H1 (cell line): ENCODE results near the gene KLHL2.
"Not testable (repeated sequence)": the region's sequence is repeated elsewhere in the genome, so short reads cannot be mapped to it uniquely, and the experiment has no call there.

Experiments
- FOSL1 ChIP-seq: IDR thresholded peaks from 2 replicates; pipeline ENCODE4 v1.6.1; 2011; ENCODE audit warnings: mild to moderate bottlenecking, low read depth, low read length, moderate library complexity; ENCODE audit not compliant: insufficient read depth
- KDM1A ChIP-seq: fragments of 200-600, 300-600 bp; sonication (generic); IDR thresholded peaks from 2 replicates; pipeline ENCODE4 v1.7.1; 2016; ENCODE audit warnings: mild to moderate bottlenecking, low read length, borderline replicate concordance
- NRF1 ChIP-seq: IDR thresholded peaks from 2 replicates; pipeline ENCODE4 v1.6.1; 2011; ENCODE audit warnings: mild to moderate bottlenecking, low read depth, low read length, improper control_type of control experiment
- POLR2A ChIP-seq, 2 experiments: IDR thresholded peaks; 1 replicate in 1 of 2; 2 replicates in 1 of 2; pipeline ENCODE4 v1.6.1; 2011; ENCODE audit warnings: low read depth in 2 of 2, low read length in 2 of 2, mild to moderate bottlenecking in 2 of 2; ENCODE audit errors: control extremely low read depth in 1 of 2
- RAD21 ChIP-seq, 2 experiments: IDR thresholded peaks in 1 of 2; conservative IDR thresholded peaks in 1 of 2; 2 replicates each; pipeline ENCODE4 v1.6.1; 2011; ENCODE audit warnings: low read depth in 2 of 2, low read length in 2 of 2, improper control_type of control experiment in 1 of 2, inconsistent platforms in 1 of 2, mild to moderate bottlenecking in 1 of 2, moderate library complexity in 1 of 2
- RBBP5 ChIP-seq: IDR thresholded peaks from 2 replicates; pipeline ENCODE4 v1.7.1; 2012; ENCODE audit warnings: low read depth, mild to moderate bottlenecking, inconsistent platforms, low read length, moderate library complexity, borderline replicate concordance
- SIRT6 ChIP-seq: IDR thresholded peaks from one replicate; pipeline ENCODE4 v1.7.1; 2012; ENCODE audit warnings: low read length, inconsistent platforms
- TAF7 ChIP-seq: optimal IDR thresholded peaks from 2 replicates; pipeline ENCODE3; 2011; ENCODE audit warnings: low read depth, mild to moderate bottlenecking, inconsistent platforms, low read length, moderate library complexity, borderline replicate concordance
- TEAD4 ChIP-seq: IDR thresholded peaks from 2 replicates; pipeline ENCODE4 v1.6.1; 2012; ENCODE audit warnings: low read depth, low read length, inconsistent platforms, mixed read lengths
- TF ChIP-seq, protein P1 (sequence below), 3 experiments: IDR thresholded peaks; 1 replicate in 2 of 3; 2 replicates in 1 of 3; pipeline versions ENCODE4 v1.5.1 to v1.6.1; 2011; ENCODE audit warnings: low read length in 3 of 3, mild to moderate bottlenecking in 3 of 3, inconsistent platforms in 2 of 3, low read depth in 1 of 3, moderate library complexity in 1 of 3; ENCODE audit not compliant: insufficient read depth in 1 of 3; ENCODE audit errors: control extremely low read depth in 1 of 3
- TF ChIP-seq, protein P2 (sequence below): IDR thresholded peaks from 2 replicates; pipeline ENCODE4 v1.6.1; 2011; ENCODE audit warnings: low read length, improper control_type of control experiment

DNA sequence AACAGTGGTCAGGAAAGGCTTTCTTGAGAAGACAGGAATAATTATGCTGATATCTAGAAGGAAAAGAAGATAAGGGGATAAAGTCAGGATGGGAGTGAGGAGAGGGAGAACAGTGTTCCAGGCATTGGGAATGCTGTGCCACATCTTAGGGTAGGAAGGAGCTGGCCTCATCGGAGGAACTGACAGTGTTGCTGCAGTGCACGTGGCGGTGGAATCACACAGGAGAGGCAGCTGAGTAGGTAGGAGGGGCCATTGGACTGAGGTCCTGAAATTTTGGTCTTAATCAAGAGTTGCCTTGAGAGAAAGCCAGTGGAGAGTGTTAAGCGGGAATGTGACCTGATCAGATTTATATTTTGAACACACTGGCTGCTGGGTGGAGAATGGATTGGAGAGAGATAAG lies 13.9 kb downstream of the KLHL2 start:
- not testable (repeated sequence) for TF ChIP-seq TAF7; RAD21 (IDR thresholded peaks at IDR 0.05 in 1 of 2, conservative IDR thresholded peaks at IDR 0.05 in 1 of 2; ENCODE audit: low read depth in 2 of 2, low read length in 2 of 2); POLR2A (IDR thresholded peaks at IDR 0.05; ENCODE audit: control extremely low read depth in 1 of 2, low read depth in 2 of 2, low read length in 2 of 2); RBBP5; KDM1A; TEAD4; SIRT6; NRF1; FOSL1
- TF ChIP-seq, protein P1, sequence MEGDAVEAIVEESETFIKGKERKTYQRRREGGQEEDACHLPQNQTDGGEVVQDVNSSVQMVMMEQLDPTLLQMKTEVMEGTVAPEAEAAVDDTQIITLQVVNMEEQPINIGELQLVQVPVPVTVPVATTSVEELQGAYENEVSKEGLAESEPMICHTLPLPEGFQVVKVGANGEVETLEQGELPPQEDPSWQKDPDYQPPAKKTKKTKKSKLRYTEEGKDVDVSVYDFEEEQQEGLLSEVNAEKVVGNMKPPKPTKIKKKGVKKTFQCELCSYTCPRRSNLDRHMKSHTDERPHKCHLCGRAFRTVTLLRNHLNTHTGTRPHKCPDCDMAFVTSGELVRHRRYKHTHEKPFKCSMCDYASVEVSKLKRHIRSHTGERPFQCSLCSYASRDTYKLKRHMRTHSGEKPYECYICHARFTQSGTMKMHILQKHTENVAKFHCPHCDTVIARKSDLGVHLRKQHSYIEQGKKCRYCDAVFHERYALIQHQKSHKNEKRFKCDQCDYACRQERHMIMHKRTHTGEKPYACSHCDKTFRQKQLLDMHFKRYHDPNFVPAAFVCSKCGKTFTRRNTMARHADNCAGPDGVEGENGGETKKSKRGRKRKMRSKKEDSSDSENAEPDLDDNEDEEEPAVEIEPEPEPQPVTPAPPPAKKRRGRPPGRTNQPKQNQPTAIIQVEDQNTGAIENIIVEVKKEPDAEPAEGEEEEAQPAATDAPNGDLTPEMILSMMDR (IDR thresholded peaks at IDR 0.05; ENCODE audit: control extremely low read depth in 1 of 3, insufficient read depth in 1 of 3, low read depth in 1 of 3, low read length in 3 of 3): not testable (repeated sequence)
- TF ChIP-seq, protein P2, sequence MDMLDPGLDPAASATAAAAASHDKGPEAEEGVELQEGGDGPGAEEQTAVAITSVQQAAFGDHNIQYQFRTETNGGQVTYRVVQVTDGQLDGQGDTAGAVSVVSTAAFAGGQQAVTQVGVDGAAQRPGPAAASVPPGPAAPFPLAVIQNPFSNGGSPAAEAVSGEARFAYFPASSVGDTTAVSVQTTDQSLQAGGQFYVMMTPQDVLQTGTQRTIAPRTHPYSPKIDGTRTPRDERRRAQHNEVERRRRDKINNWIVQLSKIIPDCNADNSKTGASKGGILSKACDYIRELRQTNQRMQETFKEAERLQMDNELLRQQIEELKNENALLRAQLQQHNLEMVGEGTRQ: not testable (repeated sequence)
